H1 (cell line): ENCODE data around the gene BIK. TPM values are rescaled to one million over a fixed set of nuclear protein-coding genes. Genes with fewer than 3 reads are reported as not detected.

ENCODE experiments used
- RNF2 ChIP-seq: fragments of 200-900, 300-1000 bp; sonication (generic); IDR thresholded peaks from 2 replicates; pipeline ENCODE4 v1.7.1; 2016; ENCODE audit warnings: borderline replicate concordance, low read depth, mild to moderate bottlenecking, antibody characterized with exemption, low read length; ENCODE audit not compliant: poor library complexity, severe bottlenecking; ENCODE audit errors: missing control alignments
- SRF ChIP-seq: IDR thresholded peaks from 2 replicates; pipeline ENCODE4 v1.6.1; 2011; ENCODE audit warnings: mild to moderate bottlenecking, low read depth, low read length, moderate library complexity
- polyA plus RNA-seq, 7 experiments: library from polyadenylated mRNA; depleted of rRNA in 3 of 7; stranded (reverse) in 5 of 7; unstranded in 2 of 7; fragments of >200 nt in 5 of 7; fragments of 200-250 nt in 2 of 7; gene quantifications; 1 replicate in 5 of 7; 2 replicates in 1 of 7; 4 replicates in 1 of 7; pipeline versions ENCODE4 v1.2.1 to v1.2.3, GENCODE V29; 2011 to 2013; ENCODE audit warnings: missing spikeins in 2 of 7, mixed read lengths in 2 of 7
- total RNA-seq: library from RNA; stranded (reverse); fragmentation: NEBNext Ultra II Directional; extraction: Animal tissue kit (Norgen Biotek cat#: 25700); gene quantifications from 2 replicates; pipeline ENCODE4 v1.2.1, GENCODE V29; 2021

BIK gene
- total and polyA plus RNA-seq, 2 of the 8 experiments (the other 6 are each of a cell fraction or from before 2014, with no cell fraction given), result 3.3 to 5.5 TPM

DNA sequence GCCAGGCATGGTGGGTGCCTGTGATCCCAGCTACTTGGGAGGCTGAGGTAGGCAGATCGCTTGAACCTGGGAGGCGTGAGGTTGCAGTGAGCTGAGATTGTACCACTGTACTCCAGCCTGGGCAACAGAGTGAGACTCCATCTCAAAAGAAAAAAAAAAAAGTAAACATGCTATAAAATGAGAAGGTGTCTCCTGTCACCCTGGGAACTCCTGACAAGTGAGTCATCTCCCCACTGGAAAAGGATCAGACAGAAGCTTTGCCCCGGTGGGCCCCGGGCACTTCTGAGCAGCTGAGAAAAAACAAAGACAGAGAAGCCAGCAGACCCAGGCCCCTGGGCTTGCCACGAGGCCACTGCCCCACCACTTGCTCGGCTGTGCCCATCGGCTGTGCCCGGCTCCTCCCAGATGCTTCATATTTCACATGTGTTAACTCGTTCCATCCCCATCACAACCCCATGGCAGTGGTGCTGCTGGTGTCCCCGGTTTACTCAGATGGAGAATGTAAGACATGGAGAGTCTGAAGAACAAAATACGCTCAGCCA, 43.6 kb upstream of the BIK start (continued):
- TF ChIP-seq SRF (no peak), RNF2 (no peak)
